Measurements from ENCODE around the gene SUN3.
"Not testable (repeated sequence)": the region's sequence is repeated elsewhere in the genome, so short reads cannot be mapped to it uniquely, and the experiment has no call there.

The SUN3 gene

GRCh38 chr7:47946581-47947354 is 82.1 kb downstream of the SUN3 start:
- TF ChIP-seq, protein P1, sequence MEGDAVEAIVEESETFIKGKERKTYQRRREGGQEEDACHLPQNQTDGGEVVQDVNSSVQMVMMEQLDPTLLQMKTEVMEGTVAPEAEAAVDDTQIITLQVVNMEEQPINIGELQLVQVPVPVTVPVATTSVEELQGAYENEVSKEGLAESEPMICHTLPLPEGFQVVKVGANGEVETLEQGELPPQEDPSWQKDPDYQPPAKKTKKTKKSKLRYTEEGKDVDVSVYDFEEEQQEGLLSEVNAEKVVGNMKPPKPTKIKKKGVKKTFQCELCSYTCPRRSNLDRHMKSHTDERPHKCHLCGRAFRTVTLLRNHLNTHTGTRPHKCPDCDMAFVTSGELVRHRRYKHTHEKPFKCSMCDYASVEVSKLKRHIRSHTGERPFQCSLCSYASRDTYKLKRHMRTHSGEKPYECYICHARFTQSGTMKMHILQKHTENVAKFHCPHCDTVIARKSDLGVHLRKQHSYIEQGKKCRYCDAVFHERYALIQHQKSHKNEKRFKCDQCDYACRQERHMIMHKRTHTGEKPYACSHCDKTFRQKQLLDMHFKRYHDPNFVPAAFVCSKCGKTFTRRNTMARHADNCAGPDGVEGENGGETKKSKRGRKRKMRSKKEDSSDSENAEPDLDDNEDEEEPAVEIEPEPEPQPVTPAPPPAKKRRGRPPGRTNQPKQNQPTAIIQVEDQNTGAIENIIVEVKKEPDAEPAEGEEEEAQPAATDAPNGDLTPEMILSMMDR (IDR thresholded peaks at IDR 0.05; ENCODE audit: insufficient read depth, low read depth, low read length, missing control alignments) = no peak
- DNase-seq (ENCODE audit: low read depth) = no peak

GRCh38 chr7:47945261-47946015 is 83.5 kb downstream of the SUN3 start:
- TF ChIP-seq, protein P1 (IDR thresholded peaks at IDR 0.05; ENCODE audit: insufficient read depth, low read depth, low read length, missing control alignments) = peak; percentile 69
- peak; percentile 77 for DNase-seq (ENCODE audit: low read depth)
- H3K4me3 ChIP-seq (ENCODE audit: low read depth, low read length) = no peak overlapping the region

More at GRCh38 chr7:47946581-47947354, 82.1 kb downstream of the SUN3 start:
- no peak overlapping the region for H3K4me3 ChIP-seq (ENCODE audit: low read depth, low read length)

DNA sequence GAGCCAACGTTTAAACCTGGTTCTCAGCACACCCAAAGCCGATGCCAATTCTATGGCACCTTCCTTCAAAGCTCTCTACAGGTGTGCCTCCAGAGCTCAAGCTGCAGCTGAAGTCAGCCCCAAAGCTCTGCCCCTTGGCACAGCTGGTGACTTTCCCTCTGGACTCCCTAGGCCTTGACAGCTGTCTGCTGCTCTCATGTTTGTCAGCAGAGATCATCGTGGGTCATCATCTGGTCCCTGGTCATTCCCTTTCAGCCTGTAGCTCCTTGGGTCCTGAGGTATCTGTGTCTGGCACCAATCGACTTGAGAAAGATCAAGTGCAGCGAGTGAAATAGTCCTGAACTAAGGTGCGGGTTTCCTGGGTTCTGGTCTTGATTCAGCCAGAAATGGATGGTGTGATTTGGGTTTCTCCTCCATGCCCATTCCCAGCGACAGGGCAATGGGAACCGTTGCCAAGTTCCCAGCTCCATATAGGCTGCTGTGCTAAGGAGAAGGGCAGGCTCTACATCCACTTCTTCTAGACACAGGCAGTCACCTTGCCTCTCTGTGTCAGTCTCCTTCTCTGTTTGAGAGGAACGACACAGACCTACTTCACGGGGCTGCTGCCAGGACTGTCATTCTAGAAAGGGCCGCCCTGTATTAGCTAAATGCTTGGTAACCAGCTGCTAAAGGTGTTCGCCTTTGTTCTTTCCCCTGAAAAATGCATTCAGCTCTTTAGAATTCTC is 84.2 kb downstream of the SUN3 start:
- TF ChIP-seq, protein P1 (IDR thresholded peaks at IDR 0.05; ENCODE audit: insufficient read depth, low read depth, low read length, missing control alignments) = no peak
- no peak overlapping the region for H3K4me3 ChIP-seq (ENCODE audit: low read depth, low read length)
- DNase-seq (ENCODE audit: low read depth) = no peak

DNA sequence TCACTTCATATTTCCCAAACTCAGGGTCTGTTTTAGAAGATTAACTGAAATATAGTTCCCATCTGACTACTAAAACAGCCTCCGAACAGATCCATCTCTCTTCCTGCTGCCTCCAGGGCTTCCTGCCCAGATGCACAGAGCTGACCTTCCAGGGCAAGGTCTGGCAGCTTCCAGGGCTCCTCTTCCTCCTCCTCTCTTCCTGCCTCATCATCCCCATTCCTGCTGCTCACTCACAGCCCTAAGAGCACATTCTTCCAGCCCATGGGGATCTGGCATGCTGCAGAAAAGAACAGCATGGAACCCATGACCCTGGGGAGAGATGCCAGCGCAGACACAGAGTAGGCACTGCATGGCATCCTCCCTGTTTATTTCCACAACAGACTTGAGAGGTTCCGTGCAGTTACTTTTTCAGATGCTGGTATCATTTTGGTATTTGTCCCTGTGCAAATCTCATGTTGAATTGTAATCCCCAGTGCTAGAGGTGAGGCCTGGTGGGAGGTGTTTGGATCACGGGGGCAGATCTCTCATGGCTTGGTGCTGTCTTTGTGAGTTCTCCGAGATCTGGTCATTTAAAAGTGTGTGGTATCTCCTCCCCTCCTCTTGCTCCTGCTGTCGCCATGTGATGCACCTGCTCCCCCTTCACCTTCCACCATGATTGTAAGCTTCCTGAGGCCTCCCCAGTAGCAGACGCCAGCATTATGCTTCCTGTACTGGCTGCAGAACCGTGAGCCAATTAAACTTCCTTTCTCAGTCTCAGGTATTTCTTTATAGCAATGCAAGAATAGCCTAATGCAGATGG is 85.0 kb downstream of the SUN3 start:
- TF ChIP-seq, protein P1 (IDR thresholded peaks at IDR 0.05; ENCODE audit: insufficient read depth, low read depth, low read length, missing control alignments) = no peak
- no peak overlapping the region for H3K4me3 ChIP-seq (ENCODE audit: low read depth, low read length)

DNA sequence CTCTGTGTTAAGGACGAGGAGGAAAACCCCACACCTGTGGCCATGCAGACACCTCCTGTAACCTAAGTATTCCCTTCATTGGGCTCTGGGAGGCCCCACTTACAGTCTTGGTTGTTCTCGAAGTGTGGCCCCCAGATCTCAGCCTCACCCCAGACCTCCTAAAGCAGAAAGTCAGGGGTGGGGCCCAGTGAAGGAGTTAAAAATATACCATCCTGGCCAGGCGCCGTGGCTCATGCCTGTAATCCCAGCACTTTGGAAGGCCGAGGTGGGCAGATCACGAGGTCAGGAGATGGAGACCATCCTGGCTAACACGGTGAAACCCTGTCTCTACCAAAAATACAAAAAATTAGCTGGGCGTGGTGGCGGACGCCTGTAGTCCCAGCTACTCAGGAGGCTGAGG is 86.3 kb downstream of the SUN3 start:
- H3K4me3 ChIP-seq (ENCODE audit: low read depth, low read length); DNase-seq (ENCODE audit: low read depth): not testable (repeated sequence)

More for the DNA sequence above, 85.0 kb downstream of the SUN3 start:
- DNase-seq (ENCODE audit: low read depth) = no peak

DNA sequence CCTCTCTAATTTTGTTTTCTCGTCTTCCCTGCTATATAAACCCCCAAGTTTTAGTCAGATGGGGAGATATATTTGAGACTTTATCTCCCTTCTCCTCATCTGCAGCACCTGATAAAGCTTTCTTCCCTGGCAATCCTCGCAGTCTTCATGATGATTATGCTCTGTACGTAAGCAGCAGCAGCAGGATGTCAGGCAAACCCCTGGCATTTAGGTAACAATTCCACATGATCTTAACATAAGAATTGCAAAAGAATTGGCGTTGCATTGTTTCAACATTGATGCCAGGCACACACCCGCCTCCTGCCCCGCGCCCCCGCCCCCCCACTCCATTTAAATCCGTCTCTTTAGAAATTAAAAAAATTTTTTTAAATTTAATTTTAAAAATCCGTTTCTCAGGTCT is 86.8 kb downstream of the SUN3 start:
- TF ChIP-seq, protein P1 (IDR thresholded peaks at IDR 0.05; ENCODE audit: insufficient read depth, low read depth, low read length, missing control alignments) = no peak
- DNase-seq (ENCODE audit: low read depth) = no peak
- H3K4me3 ChIP-seq (ENCODE audit: low read depth, low read length) = no peak overlapping the region

Measured in GM12865 (cell line).